ENCODE data around the gene VAT1L. TPM values are rescaled to one million over a fixed set of nuclear protein-coding genes. Genes with fewer than 3 reads are reported as not detected.

Gene VAT1L
- total and polyA plus RNA-seq, 2 donors (not counting 3 experiments of a cell fraction or from before 2014, with no cell fraction given) = 0.46 to 1.5 TPM

DNA sequence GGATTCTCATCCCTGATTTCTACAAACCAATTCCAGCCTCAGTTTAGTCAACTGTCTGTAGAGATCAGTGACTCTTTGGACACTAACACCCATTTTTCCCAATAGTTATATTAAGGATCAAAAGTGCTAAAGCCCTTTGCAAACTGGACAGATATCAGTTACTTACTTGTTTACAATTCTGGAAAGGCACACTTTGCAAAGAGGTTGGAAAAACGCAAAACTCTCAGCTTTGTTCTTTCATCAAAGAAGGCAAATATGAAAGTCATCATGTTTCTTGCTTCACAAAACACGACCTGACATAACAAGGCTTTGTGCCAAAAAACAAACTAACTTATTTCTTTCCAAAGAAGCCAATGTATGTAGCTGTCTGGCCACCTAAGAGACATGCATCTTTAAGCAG is 26.1 kb upstream of the VAT1L start:
- no peak for DNase-seq (ENCODE audit: low read depth, low spot score)
- Histone ChIP-seq H3K36me3 (ENCODE audit: control insufficient read depth in 2 of 2, extremely low read depth in 1 of 2, insufficient read depth in 2 of 2, low read length in 2 of 2) (no peaks in the 10 kb centered on the region), H3K4me2 (ENCODE audit: insufficient read depth, low read length) (no peak overlapping the region), H4K20me1 (replicated peaks; ENCODE audit: control insufficient read depth, extremely low read depth, insufficient read depth, low read length) (no peaks in the 10 kb centered on the region), H3K27me3 (ENCODE audit: control insufficient read depth in 2 of 2, insufficient read depth in 2 of 2, low read length in 2 of 2) (no peaks in the 10 kb centered on the region), H3K27ac (ENCODE audit: insufficient read depth, low read depth, low read length) (no peak overlapping the region), H3K4me3 (replicated peaks in 1 of 3; ENCODE audit: insufficient read depth in 1 of 3, low read depth in 1 of 3, low read length in 3 of 3) (no peak overlapping the region), H3K9ac (replicated peaks; ENCODE audit: extremely low read depth, insufficient read depth, low read length) (no peak overlapping the region), H3K9me3 (replicated peaks; ENCODE audit: control insufficient read depth, insufficient read depth, low read length) (no peaks in the 10 kb centered on the region), H3K79me2 (ENCODE audit: control insufficient read depth, insufficient read depth, low read length) (no peaks in the 10 kb centered on the region), H2AFZ (ENCODE audit: low read depth, low read length) (no peak overlapping the region), H3K9me1 (replicated peaks; ENCODE audit: control insufficient read depth, extremely low read depth, insufficient read depth, low read length) (no peaks in the 10 kb centered on the region), H3K4me1 (ENCODE audit: control insufficient read depth, extremely low read depth, insufficient read depth, low read length) (peaks cover 2% of the 10 kb centered on the region)
- CTCF ChIA-PET = no interaction called here
- intact Hi-C loops (cut with micrococcal nuclease) (no loop called here), dilution Hi-C loops (cut with MboI; ENCODE audit: extremely low pct_ligation_motif_present, low sequenced_read_pairs) (no loop called here)
- TF ChIP-seq MYC (IDR thresholded peaks at IDR 0.05; ENCODE audit: low read depth, low read length) (no peak), GATA2 (IDR thresholded peaks at IDR 0.05; ENCODE audit: insufficient read depth, insufficient read length, low read depth, low read length) (no peak), POLR2AphosphoS5 (IDR thresholded peaks at IDR 0.05; ENCODE audit: insufficient read depth, low read depth, low read length) (no peak), FOS (IDR thresholded peaks at IDR 0.05; ENCODE audit: borderline replicate concordance, insufficient read depth, low read length) (no peak), EZH2 (IDR thresholded peaks at IDR 0.05; ENCODE audit: borderline replicate concordance, low read depth, low read length, severe bottlenecking) (no peak), JUN (IDR thresholded peaks at IDR 0.05; ENCODE audit: borderline replicate concordance, insufficient read depth, insufficient read length, low read depth) (no peak)
- TF ChIP-seq, protein P1, sequence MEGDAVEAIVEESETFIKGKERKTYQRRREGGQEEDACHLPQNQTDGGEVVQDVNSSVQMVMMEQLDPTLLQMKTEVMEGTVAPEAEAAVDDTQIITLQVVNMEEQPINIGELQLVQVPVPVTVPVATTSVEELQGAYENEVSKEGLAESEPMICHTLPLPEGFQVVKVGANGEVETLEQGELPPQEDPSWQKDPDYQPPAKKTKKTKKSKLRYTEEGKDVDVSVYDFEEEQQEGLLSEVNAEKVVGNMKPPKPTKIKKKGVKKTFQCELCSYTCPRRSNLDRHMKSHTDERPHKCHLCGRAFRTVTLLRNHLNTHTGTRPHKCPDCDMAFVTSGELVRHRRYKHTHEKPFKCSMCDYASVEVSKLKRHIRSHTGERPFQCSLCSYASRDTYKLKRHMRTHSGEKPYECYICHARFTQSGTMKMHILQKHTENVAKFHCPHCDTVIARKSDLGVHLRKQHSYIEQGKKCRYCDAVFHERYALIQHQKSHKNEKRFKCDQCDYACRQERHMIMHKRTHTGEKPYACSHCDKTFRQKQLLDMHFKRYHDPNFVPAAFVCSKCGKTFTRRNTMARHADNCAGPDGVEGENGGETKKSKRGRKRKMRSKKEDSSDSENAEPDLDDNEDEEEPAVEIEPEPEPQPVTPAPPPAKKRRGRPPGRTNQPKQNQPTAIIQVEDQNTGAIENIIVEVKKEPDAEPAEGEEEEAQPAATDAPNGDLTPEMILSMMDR (IDR thresholded peaks at IDR 0.05; ENCODE audit: extremely low read depth in 1 of 2, insufficient read depth in 1 of 2, low read depth in 1 of 2, low read length in 2 of 2) = no peak
- TF ChIP-seq, protein P2, sequence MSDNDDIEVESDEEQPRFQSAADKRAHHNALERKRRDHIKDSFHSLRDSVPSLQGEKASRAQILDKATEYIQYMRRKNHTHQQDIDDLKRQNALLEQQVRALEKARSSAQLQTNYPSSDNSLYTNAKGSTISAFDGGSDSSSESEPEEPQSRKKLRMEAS (IDR thresholded peaks at IDR 0.05; ENCODE audit: insufficient read depth, insufficient read length) = no peak
- no peak for FAIRE-seq
- POLR2A ChIA-PET = no interaction called here
- BruUV-seq (replicated peaks) = no TSS peak
